Erythroblast (primary cell): ENCODE data around the gene BMPER.

Experiments used
- GATA1 ChIP-seq: IDR thresholded peaks from 2 replicates; pipeline ENCODE4 v1.6.1; 2011; ENCODE audit warnings: low read depth, mild to moderate bottlenecking, control low read depth, low read length, moderate library complexity
- POLR2A ChIP-seq: IDR thresholded peaks from 2 replicates; pipeline ENCODE4 v1.6.1; 2011; ENCODE audit warnings: mild to moderate bottlenecking, low read length

DNA sequence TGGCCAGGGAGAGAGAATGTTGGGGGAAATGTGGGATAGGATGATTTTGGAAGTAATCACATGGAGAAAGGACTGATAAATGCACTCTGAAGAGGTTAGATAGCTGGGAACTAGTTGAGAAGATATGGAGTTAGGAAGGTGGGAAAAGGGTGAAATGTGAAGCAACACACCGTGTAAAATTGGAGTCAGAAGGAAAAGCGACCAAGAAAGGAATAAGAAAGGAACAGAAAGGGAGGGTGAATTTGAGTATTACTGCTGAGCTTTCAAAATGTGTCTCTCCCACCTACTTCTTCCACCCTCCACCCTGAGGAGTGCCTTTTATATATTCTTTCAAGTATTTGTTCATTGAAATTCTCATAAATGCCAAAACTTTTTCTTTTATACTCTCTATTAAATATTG is 171.8 kb downstream of the BMPER start:
- TF ChIP-seq POLR2A (no peak), GATA1 (no peak)
